Lower leg skin (tissue), 4 donors: ENCODE results near the gene MAML1. TPM values are rescaled to one million over a fixed set of nuclear protein-coding genes. Genes with fewer than 3 reads are reported as not detected.
A peak's percentile ranks its signal among the peaks of the same experiment; 100 is the strongest.

Experiments
- DNase-seq, 2 donors: peaks; one replicate each; pipeline ENCODE4 v3.0.0-alpha.2; 2019; ENCODE audit warnings: low spot score in 2 of 2
- H3K4me3 ChIP-seq: fragments of 200-600 bp; sonication (generic); 2 replicates; pipeline ENCODE4 v1.5.1; 2017; ENCODE audit warnings: mild to moderate bottlenecking, low read depth; ENCODE audit not compliant: poor library complexity, severe bottlenecking
- POLR2A ChIP-seq, 2 donors: fragments of 450-650 bp; IDR thresholded peaks; one replicate each; pipeline ENCODE4 v1.6.1; 2016 to 2017; ENCODE audit warnings: antibody characterized with exemption in 2 of 2, mild to moderate bottlenecking in 1 of 2, moderate library complexity in 1 of 2
- WGBS, 2 donors: methylation state at CpG; one replicate each; pipeline ENCODE4 v1.1.5; 2018; 5-methylcytosine and 5-hydroxymethylcytosine counted together
- intact Hi-C: fragments of 100-400 bp; cut with DNase I; formaldehyde crosslinking; loops from one replicate; pipeline ENCODE4 v1.15.0; 2023; ENCODE audit warnings: low total_unique reads
- total RNA-seq, 4 donors: library from RNA; depleted of rRNA; stranded (reverse); fragments of >200 nt; gene quantifications; one replicate each; pipeline ENCODE4 v1.1.0, GENCODE V29; 2016
- TF ChIP-seq, protein P1 (sequence below), 3 donors: fragments of 450-650 bp; IDR thresholded peaks; one replicate each; pipeline ENCODE4 v1.5.1; 2016; ENCODE audit warnings: antibody characterized with exemption in 3 of 3, mild to moderate bottlenecking in 3 of 3, moderate library complexity in 2 of 3

MAML1 gene
- total RNA-seq, 4 donors from 2014 or later: 25.5 to 46.8 (median 31.5) TPM

GRCh38 chr5:179794171-179794570 is 61.5 kb downstream of the MAML1 start:
- DNase-seq: no peak
- no peak overlapping the region for H3K4me3 ChIP-seq
- TF ChIP-seq, protein P1, sequence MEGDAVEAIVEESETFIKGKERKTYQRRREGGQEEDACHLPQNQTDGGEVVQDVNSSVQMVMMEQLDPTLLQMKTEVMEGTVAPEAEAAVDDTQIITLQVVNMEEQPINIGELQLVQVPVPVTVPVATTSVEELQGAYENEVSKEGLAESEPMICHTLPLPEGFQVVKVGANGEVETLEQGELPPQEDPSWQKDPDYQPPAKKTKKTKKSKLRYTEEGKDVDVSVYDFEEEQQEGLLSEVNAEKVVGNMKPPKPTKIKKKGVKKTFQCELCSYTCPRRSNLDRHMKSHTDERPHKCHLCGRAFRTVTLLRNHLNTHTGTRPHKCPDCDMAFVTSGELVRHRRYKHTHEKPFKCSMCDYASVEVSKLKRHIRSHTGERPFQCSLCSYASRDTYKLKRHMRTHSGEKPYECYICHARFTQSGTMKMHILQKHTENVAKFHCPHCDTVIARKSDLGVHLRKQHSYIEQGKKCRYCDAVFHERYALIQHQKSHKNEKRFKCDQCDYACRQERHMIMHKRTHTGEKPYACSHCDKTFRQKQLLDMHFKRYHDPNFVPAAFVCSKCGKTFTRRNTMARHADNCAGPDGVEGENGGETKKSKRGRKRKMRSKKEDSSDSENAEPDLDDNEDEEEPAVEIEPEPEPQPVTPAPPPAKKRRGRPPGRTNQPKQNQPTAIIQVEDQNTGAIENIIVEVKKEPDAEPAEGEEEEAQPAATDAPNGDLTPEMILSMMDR (IDR thresholded peaks at IDR 0.05): no peak
- TF ChIP-seq POLR2A (IDR thresholded peaks at IDR 0.05): no peak

GRCh38 chr5:179794575-179794974 is 62.0 kb downstream of the MAML1 start:
- intact Hi-C loops: no loop called here
- DNase-seq: no peak
- no peak for TF ChIP-seq POLR2A (IDR thresholded peaks at IDR 0.05)
- TF ChIP-seq, protein P1 (IDR thresholded peaks at IDR 0.05): no peak
- WGBS, 2 donors: 80 to 100% methylated on average over 3 of the region's 3 CpGs
- H3K4me3 ChIP-seq: no peak overlapping the region

More at GRCh38 chr5:179794171-179794570, 61.5 kb downstream of the MAML1 start:
- 55 to 59% methylated on average over 3 of the region's 3 CpGs for WGBS, 2 donors
- intact Hi-C loops: no loop called here

DNA sequence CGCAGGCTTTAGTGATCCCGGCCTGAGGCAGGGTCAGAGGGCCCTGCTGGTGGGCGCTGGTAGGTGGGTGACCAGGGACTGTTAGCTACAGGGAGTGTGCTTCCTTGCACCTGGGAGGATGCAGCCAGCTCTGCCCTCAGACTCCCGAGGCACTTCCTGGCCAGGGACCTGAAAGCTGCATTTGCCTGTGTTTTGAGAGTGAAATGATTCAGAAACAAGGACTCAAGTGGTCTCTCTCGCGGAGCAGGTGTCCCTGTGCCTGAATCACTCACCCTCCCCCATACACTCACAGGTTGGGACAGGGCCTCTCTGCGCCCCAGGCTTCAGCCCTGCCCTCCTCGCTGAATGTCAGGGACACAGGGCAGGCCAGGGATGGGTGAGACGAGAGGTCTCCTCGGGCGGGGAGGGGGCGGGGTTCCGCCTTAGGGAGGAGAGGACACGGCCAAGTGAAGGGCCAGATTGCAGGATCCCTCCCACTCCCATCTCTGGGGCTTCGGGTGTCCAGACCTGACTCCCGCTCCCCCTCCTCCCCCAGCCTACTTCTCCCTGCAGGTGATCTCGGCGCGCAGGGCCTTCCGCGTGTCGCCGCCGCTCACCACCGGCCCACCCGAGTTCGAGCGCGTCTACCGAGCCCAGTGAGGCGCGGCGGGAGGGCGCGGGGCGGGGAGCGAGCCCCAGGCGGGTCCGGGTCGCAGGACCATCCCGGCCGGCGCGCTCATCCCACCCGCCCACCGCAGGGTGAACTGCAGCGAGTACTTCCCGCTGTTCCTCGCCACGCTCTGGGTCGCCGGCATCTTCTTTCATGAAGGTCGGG is 62.6 kb downstream of the MAML1 start:
- peak overlapping the region; percentile 16 for H3K4me3 ChIP-seq
- WGBS, 2 donors: 9 to 10% methylated on average over 42 to 48 of the region's 53 CpGs
- no peak for TF ChIP-seq POLR2A (IDR thresholded peaks at IDR 0.05)
- TF ChIP-seq, protein P1 (IDR thresholded peaks at IDR 0.05): no peak
- DNase-seq: peak in 1 of 2 donors; percentile 91
- intact Hi-C loops: no loop called here

- WGBS, 2 donors: 5 to 10% methylated on average over 28 to 50 of the region's 113 CpGs
- intact Hi-C loops: no loop called here
- DNase-seq: peak; percentile 70 to 95
- H3K4me3 ChIP-seq: peak overlapping the region; percentile 16
- no peak for TF ChIP-seq POLR2A (IDR thresholded peaks at IDR 0.05)
- TF ChIP-seq, protein P1 (IDR thresholded peaks at IDR 0.05): no peak
Observed at GRCh38 chr5:179795863-179796833, 63.5 kb downstream of the MAML1 start.

DNA sequence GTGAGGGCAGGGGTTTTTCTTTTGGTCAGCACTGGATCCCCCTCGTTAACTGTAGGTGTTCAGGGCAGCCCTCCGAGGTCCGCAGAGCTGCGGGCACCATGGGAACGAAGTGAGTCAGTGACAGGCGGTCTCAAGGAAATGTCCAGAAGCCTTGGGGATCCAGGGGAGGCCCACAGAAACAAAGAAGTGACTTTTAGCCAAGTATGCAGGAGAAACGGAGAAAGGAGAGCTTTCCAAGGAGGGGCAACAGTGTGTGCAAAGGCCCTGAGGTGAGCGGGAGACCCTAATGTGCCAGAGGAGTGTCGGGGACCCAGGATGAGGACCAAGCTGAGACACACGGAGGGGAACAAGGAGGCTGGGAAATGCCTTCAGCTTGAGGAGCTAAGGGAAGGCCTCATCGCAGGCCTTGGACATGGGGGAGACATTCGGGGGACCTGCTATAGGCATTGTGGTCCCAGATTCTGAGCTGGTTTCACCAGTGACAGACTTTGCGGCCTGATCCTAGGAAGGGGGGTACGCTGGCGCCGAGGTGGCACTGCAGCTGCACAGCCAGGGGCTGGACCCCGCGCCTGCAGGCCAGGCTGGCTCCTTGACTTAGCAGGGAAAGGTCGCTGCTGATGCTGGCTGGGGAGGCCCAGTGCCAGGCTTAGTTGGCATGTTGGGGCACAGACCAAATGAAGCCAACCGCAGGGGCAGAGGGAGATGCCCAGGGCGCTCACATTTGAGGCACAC is 64.4 kb downstream of the MAML1 start:
- 74 to 78% methylated on average over 21 of the region's 21 CpGs for WGBS, 2 donors
- TF ChIP-seq, protein P1 (IDR thresholded peaks at IDR 0.05): no peak
- TF ChIP-seq POLR2A (IDR thresholded peaks at IDR 0.05): no peak
- DNase-seq: no peak
- H3K4me3 ChIP-seq: no peak overlapping the region
- intact Hi-C loops: no loop called here
